ENCODE data around the gene SLC6A16.

DNA sequence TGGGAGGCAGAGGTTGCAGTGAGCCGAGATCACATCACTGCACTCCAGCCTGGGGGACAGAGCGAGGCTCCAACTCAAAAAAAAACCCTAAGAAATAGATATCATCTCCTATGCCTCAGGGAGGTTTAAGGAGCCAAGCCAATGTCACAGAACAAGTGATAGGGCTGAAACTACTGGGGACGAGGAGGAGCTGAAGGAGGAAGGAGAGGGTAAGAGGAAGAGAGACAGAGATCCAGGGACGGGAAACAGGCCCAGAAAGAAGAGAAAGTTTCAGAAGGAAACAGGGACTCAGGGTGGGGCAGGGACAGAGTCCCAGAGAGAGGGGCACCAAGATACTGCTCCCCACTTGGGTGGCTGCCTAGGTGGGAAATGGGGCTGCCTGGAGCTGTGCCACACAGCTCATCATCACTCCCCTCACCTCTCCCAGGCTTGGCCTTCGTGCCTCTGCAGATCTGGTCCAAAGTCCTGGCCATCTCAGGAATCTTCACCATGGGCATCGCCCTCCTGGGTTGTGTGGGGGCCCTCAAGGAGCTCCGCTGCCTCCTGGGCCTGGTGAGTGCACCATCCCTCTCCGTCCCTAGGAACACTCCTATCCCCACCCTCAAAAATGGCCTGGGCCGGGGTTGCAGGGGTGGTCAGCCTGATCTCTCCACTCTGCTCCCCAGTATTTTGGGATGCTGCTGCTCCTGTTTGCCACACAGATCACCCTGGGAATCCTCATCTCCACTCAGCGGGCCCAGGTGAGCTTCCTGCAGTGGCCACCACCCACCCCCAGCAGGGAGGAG is 11.7 kb upstream of the SLC6A16 start:
- no peak for TF ChIP-seq POLR2A (IDR thresholded peaks at IDR 0.05)
- TF ChIP-seq, protein P1, sequence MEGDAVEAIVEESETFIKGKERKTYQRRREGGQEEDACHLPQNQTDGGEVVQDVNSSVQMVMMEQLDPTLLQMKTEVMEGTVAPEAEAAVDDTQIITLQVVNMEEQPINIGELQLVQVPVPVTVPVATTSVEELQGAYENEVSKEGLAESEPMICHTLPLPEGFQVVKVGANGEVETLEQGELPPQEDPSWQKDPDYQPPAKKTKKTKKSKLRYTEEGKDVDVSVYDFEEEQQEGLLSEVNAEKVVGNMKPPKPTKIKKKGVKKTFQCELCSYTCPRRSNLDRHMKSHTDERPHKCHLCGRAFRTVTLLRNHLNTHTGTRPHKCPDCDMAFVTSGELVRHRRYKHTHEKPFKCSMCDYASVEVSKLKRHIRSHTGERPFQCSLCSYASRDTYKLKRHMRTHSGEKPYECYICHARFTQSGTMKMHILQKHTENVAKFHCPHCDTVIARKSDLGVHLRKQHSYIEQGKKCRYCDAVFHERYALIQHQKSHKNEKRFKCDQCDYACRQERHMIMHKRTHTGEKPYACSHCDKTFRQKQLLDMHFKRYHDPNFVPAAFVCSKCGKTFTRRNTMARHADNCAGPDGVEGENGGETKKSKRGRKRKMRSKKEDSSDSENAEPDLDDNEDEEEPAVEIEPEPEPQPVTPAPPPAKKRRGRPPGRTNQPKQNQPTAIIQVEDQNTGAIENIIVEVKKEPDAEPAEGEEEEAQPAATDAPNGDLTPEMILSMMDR (IDR thresholded peaks at IDR 0.05 in 8 of 11, conservative IDR thresholded peaks at IDR 0.05 in 3 of 11) = no peak
- peak in 1 of 3 donors; percentile 12 for TF ChIP-seq POLR2AphosphoS5 (IDR thresholded peaks at IDR 0.05)

Data from spleen (tissue), 7 donors.